ACC112 (cell line): ENCODE data around the gene SEMA4D.

ENCODE experiments used
- H2AFZ ChIP-seq: fragments of 200-600 bp; sonication (generic); one replicate; pipeline ENCODE4 v1.6.0; 2017; ENCODE audit warnings: antibody characterized with exemption, low read length; ENCODE audit not compliant: unreplicated experiment
- H3K27ac ChIP-seq: fragments of 200-600 bp; sonication (generic); 2 replicates; pipeline ENCODE4 v1.5.1; 2014; ENCODE audit warnings: low read depth, mild to moderate bottlenecking, antibody characterized with exemption, low read length, moderate library complexity
- H3K27me3 ChIP-seq: fragments of 200-600 bp; sonication (generic); 2 replicates; pipeline ENCODE4 v1.6.1; 2014; ENCODE audit warnings: mild to moderate bottlenecking, antibody characterized with exemption, low read length, moderate library complexity, mixed read lengths; ENCODE audit not compliant: insufficient read depth
- H3K36me3 ChIP-seq: fragments of 200-600 bp; sonication (generic); 2 replicates; pipeline ENCODE4 v1.6.1; 2016; ENCODE audit warnings: mild to moderate bottlenecking, antibody characterized with exemption, low read length, moderate library complexity, mixed read lengths; ENCODE audit not compliant: insufficient read depth
- H3K4me1 ChIP-seq: fragments of 200-600 bp; sonication (generic); one replicate; pipeline ENCODE4 v1.6.1; 2016; ENCODE audit warnings: low read length, mixed read lengths; ENCODE audit not compliant: insufficient read depth, unreplicated experiment, control insufficient read depth
- H3K4me3 ChIP-seq: fragments of 200-600 bp; sonication (generic); 2 replicates; pipeline ENCODE4 v1.5.1; 2014; ENCODE audit warnings: mild to moderate bottlenecking, low read depth, low read length
- H3K79me2 ChIP-seq: fragments of 200-600 bp; sonication (generic); one replicate; pipeline ENCODE4 v1.6.0; 2016; ENCODE audit warnings: low read length; ENCODE audit not compliant: control insufficient read depth, unreplicated experiment, insufficient read depth

Gene SEMA4D

DNA sequence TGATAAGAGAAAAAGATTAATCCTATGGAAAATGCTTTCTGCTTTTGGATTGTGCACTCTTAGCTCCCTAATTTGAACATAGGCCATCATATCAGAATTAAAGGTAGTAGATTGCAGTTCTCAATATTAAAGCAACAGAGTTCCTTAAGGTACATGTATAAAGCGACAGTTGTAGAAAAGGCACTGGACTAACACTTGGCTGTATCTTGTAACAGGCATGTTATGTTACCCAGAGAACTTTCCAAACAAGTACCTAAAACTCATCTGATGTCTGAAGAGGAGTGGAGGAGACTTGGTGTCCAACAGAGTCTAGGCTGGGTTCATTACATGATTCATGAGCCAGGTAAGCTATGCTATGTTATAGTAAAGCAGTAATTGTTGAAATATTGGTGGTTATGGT lies 183.0 kb downstream of the SEMA4D start:
- Histone ChIP-seq H3K36me3 (peaks cover 26% of the 10 kb centered on the region), H3K4me1 (peaks cover 43% of the 10 kb centered on the region), H3K27me3 (no peaks in the 10 kb centered on the region), H2AFZ (no peak overlapping the region), H3K79me2 (peaks cover 79% of the 10 kb centered on the region), H3K27ac (peak overlapping the region; percentile 99), H3K4me3 (peak overlapping the region; percentile 93)

DNA sequence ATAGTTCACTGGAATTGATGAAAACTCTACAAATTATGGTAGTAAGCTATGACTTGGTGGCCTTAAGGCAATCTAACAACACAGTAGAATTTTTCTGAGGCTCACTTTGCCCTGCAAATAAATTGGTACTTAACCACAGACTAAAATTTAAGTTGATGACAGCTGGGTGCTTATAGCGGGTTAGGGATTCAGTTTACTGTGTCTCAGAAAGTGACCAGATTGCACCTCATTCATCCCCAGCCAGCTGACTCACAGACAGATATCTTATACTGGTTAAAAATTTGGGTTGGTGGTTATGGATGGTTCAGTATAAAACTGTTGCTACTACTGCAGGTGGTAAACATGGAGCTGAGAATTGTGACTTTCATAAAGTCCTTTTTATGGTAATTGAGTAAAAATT lies 184.1 kb downstream of the SEMA4D start:
- Histone ChIP-seq H3K27ac (peak overlapping the region; percentile 99), H3K4me1 (peaks cover 45% of the 10 kb centered on the region), H3K79me2 (peaks cover 80% of the 10 kb centered on the region), H2AFZ (no peak overlapping the region), H3K36me3 (peaks cover 26% of the 10 kb centered on the region), H3K27me3 (no peaks in the 10 kb centered on the region), H3K4me3 (peak overlapping the region; percentile 93)

DNA sequence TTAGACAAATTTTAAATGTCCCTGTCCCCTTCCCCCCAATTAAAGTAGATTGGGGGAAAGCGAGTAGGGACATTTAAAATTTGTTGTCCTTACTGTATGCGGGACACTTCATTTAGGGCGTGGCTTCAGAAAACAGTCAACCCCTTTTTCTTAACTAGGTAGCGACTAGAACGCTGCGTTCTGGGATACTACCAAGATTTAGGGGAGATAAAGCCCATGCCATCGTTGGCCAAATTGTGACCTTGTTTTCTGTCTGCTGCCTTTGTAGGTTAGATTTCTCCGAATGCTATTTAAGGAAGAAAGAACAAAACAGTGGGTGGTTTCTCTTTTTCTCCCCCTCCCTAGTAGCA lies 185.7 kb downstream of the SEMA4D start:
- H3K4me1 ChIP-seq, result peaks cover 37% of the 10 kb centered on the region
- peaks cover 19% of the 10 kb centered on the region for H3K36me3 ChIP-seq
- peak overlapping the region; percentile 99 for H3K27ac ChIP-seq
- no peaks in the 10 kb centered on the region for H3K27me3 ChIP-seq
- peak overlapping the region; percentile 93 for H3K4me3 ChIP-seq
- no peak overlapping the region for H2AFZ ChIP-seq
- H3K79me2 ChIP-seq, result peaks cover 75% of the 10 kb centered on the region

DNA sequence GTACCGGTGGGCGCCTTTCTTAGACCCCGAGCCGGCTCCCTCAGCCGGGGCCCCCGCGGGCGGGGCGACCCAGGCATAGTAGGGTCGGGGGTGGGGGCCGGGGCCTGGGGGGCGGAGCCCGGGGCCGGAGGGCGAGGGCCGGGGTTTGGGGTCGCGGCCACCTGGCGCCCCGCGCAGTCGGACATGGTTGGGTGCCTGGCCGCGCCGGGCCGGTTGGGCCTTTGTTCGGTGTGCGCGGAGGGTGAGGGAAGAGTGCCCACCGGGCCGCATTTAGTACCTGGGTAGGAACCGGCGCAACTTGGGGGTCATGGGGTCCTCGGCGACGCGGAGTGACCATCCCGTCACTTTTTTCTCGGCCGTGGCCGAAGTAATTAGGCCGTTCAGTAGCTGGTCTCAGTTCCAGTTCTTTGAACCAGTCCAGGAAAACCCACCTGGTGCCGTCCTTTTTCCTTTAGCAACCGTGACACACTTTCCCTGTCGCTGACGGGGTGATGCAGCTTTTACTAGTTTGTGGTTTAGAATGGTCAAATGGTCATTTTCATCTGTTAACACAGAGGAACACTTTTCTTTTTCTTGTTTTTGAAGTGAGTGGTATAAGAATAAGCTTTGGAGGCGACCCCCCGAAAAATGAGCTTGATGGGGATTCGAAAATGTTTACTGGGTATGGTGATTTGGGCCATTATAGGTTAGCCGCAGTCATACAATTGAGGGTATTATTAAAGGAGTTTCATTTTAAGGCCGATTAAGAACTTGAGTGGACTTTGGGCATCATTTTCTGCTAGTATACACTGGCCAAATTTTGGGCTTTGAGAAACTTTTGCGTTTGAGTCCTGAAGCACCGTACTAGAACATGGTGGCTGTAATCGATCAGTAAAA lies 186.3 kb downstream of the SEMA4D start:
- peaks cover 13% of the 10 kb centered on the region for H3K36me3 ChIP-seq
- H3K4me1 ChIP-seq, result peaks cover 33% of the 10 kb centered on the region
- peaks cover 69% of the 10 kb centered on the region for H3K79me2 ChIP-seq
- no peaks in the 10 kb centered on the region for H3K27me3 ChIP-seq
- H2AFZ ChIP-seq, result no peak overlapping the region
- H3K27ac ChIP-seq, result peak overlapping the region; percentile 99
- H3K4me3 ChIP-seq, result peak overlapping the region; percentile 93
